ENCODE results near the gene TMEM161A.
"Not testable (repeated sequence)": the region's sequence is repeated elsewhere in the genome, so short reads cannot be mapped to it uniquely, and the experiment has no call there.

TMEM161A gene

DNA sequence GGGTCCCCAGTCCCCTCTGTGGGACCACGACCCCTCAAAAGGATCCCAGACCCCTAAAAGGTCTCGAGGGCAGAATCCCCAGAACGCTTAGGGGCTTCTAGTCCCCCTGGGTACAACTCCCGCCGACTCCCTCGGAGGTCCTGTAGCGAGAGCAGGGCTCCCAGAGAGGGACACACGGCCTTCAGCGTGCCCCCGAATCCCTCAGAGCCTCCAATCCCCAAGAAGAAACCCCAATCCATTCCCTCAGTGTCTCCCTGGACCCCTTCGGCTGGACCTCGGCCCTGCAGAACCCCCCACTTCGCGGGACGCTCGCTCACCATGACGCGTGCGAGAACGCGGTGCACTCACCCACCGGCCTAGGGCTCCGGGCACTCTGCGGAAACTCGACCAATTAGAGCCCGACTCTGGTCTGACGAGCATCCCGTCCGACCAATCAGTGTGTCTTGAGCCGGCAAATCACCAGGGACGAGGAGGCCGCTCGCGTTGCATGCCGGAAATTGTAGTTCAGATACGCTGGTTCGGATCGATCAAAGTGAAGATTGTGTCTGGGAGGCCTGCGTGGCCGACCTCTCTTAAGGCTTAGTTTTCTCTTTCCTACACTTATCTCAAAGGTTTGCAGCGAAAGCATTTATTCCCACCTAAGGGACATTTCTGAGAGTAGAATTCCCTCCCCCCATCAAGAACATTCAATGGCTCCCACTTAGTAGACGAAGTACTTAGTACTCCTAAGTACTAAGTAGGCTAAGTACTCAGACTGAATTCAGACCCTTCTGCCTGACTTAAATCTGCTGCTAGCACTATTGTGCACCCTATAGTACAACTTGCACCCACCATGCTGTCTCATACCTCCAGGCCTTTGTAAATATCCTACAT, at the start of gene TMEM161A:
TMEM161A (minus strand) TSS at position 370 of the 873 bp plus-strand sequence; CDS start at position 320, 50 bp downstream.
- DNase-seq = peak; percentile 83

- DNase-seq = no peak
Measured at GRCh38 chr19:19186742-19187141, 48.5 kb upstream of the TMEM161A start.

DNA sequence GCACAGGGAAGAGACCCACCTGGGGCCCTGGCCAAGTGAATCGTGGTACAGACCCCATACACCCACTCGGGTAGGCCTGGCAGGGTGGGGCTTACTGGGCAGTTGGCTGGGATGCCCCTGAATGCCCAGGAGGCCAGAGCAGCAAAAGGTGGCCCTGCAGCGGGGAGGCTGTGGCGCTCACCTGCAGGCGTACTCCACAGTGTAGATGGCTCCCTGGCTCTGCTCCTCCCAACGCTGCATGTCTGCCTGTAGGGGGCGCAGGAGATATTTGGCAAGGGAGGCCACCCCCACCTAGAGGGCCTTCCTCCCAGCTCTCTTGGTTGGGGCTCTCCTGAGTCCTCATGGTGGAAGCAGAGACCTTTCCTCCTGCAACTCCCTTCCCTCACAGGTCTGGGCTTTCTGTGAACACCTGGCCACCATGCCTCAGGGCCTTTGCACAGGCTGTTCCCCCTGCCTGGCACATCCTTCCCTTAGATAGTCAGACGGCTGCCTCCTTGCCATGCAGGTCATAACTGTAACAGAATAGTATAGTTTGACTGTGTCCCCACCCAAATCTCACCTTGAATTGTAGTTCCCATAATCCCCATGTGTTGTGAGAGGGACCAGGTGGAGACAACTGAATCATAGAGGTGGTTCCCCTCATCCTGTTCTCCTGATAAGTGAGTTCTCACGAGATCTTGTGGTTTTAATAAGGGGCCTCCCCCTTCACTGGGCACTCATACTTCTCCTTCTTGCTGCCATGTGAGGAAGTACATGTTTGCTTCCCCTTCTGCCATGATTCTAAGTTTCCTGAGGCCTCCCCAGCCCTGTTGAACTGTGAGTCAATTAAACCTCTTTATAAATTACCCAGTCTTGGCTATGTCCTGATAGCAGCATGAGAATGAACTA, 47.8 kb upstream of the TMEM161A start:
- DNase-seq = no peak

GRCh38 chr19:19181488-19181998, 43.3 kb upstream of the TMEM161A start:
- no peak for DNase-seq

GRCh38 chr19:19179548-19180441, 41.5 kb upstream of the TMEM161A start:
- DNase-seq = no peak

DNA sequence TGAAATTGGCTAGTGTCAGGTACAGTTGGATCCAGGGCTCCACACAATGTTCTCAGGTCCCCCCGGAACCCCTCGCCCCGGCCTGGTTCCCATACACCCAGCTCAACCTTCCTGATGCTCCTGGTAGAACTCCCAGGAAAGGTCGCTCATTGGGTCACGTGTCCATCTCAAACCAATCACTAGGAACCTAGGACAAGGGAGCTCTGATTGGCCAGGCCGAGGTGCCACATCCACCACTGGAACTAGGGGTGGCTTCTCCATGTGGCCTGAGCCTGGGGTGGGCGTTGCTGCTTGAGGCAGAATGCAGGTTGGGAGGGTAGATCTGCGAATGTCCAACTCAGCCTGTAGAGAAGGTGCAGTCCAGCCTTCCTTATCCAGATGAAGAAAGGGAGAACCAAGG, 38.7 kb upstream of the TMEM161A start:
- no peak for DNase-seq

- DNase-seq = not testable (repeated sequence)
Measured at GRCh38 chr19:19173243-19173642, 35.0 kb upstream of the TMEM161A start.

DNA sequence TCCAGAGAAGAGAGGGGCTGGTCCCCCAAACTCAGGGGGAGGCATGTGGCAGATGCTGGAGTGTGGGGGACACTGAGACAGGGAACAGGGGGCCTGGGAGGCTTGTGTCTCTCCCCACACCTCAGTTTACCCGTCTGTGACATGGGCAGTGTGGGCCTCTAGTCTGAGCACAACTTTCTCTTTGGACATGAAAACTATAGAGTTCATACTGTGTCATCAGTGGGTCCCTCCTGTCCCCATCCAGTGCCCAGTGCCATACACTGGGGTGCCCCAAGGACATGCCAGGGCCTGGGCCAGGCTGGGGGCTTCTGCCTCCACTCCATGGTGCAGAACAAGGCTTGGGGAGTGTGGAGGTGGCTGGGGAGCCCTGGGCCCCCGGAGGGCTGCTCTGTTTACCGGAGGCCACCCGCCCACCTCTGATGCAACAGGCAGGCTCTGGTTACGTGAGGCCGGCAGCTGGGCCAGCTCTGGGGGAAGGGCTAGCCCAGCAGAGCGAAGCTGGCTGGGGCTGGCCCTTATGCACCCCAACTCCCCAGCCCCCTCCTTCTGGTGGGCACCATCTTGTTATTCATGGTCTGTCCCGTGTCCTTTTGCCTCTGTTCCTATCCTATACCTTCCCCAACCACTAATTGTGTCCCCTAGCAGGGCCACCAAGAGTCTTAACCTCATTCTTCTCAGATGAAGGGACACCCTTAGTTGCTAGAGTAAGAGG, 33.7 kb upstream of the TMEM161A start:
- no peak for DNase-seq

DNA sequence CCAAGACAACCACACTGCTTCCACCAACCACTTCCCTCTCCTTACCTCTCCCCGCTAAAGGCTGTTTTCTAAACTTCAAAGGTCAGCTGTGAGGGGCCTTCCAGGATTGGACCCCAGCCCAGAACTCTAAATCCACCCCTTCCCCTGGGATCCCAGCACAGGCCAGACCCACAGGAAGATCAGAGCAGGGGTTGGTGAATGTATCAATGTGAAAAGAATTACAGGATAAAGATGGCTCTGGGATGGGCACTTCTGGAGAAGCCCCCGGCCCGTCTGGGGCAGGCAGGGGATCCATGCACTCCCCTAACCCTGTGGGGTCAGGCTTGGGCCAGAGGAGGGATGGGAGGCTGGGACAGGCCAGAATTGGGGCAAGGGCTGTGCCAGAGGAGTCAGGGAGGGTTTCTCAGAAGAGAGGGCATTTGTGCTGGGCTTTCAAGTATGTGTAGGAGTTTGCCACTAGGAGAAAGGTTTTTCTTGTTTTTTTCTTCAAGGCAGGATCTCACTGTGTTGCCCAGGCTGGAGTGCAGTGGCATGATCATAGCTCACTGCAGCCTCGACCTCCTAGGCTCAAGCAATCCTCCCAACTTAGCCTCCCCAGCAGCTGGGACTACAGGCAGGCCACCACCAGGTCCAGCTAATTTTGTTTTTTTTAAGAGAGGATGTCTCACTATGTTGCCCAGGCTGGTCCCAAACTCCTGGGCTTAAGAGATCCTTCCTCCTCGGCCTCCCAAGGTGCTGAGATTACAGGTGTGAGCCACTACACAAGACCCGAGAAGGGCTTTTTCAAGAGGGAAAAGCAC, 32.8 kb upstream of the TMEM161A start:
- no peak for DNase-seq

DNA sequence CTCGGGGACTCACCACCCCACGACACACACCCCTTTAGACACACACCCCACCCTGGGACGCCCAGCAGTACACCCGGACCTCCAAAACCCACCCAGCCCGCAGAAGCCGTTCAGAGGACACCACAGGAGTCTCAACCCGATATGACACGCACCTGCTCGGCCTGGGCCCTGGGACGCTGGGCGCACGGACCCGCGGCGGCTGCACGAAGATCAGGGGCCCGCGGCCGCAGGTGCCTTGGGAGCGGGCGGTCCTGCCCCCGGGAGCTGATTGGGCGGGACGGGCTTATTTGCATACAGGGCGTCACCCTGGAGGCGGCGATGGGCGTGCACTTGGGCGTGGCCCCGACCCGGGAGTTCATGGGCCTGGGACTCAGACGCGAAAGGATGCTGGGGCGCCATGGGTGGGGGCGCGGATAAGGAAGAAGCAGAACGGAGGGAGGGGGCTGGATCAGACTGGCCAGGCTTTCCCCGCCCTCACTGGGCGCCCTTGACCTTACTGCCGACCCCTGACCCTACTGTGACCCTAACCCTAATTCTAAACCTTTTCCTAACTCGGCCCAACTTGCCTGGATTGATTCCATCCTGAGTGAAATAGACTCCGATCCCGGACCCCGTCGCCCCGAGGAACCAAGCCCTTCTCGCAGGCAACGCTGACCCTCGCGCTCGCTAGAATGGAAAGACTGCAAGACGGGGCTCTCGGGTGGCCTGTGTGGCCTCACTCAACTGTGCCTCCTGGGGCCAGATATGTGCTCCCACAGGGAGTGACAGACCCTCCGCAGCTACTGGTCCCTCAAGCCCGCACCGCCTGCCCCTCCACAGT, 32.0 kb upstream of the TMEM161A start, which contains the start of gene MEF2B:
MEF2B (minus strand) TSS at position 211 of the 820 bp plus-strand sequence. CDS start 19,528 bp downstream, outside the sequence.
- DNase-seq = peak; percentile 71

DNA sequence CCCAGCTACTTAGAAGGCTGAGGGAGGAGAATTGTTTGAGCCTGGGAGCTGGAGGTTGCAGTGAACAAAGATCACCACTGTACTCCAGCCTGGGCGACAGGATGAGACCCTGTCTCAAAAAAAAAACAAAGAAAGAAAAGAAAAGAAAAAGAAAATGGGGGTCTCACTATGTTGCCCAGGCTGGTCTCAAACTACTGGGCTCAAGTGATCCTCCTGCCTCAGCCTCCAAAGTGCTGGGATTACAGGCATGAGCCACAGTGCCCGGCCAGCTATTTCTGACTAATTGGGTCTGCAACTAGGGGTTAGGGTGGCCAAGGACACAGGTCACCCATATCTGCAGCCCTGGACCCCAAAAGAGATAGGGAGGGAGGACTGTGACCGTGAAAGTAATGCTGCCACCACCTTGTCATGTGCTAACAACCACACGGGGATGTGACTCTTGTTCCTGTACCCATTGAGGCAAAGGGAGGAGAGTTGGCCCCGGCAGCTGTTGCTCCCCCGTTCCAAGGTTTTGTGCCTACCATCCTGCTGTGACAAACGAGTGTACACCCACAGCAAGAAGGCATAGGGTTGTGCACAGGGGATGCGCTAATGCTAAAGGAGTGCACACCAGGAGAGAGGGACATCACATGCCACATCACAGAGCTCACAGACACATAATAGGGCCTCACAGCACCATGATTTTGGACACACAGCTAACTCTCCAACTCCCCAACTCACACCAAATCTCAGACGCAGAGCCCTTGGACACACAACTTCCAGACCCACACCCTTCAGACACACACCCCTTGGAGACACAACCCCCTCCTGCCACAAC, 31.2 kb upstream of the TMEM161A start:
- no peak for DNase-seq

DNA sequence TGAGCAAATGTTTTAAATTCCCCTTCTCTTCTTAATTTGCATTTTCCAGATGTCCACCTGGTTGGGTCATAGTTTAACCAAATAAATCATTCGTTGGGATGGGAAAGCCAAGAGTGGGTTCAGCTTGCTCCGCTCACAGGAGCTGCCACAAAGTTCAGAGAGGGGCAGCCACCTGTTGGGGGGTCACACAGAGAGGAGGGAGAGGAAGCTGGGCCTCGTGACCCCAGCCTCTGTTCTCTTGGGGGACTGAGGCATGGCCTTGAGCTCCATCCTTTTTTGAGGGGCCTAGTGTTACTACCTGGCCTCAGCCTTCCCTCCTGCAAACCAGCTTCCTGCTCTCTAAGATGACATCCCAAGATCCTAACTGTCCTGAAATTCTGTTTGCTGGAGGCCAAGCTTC, 29.3 kb upstream of the TMEM161A start:
- no peak for DNase-seq

- DNase-seq = no peak
Measured at GRCh38 chr19:19165396-19165795, 27.1 kb upstream of the TMEM161A start.

- DNase-seq = no peak
Measured at GRCh38 chr19:19162495-19162894, 24.2 kb upstream of the TMEM161A start.

GRCh38 chr19:19160461-19161035, 22.3 kb upstream of the TMEM161A start:
- no peak for DNase-seq

GRCh38 chr19:19159534-19159933, 21.3 kb upstream of the TMEM161A start:
- DNase-seq = no peak

GRCh38 chr19:19157808-19158207, 19.5 kb upstream of the TMEM161A start:
- DNase-seq = no peak

DNA sequence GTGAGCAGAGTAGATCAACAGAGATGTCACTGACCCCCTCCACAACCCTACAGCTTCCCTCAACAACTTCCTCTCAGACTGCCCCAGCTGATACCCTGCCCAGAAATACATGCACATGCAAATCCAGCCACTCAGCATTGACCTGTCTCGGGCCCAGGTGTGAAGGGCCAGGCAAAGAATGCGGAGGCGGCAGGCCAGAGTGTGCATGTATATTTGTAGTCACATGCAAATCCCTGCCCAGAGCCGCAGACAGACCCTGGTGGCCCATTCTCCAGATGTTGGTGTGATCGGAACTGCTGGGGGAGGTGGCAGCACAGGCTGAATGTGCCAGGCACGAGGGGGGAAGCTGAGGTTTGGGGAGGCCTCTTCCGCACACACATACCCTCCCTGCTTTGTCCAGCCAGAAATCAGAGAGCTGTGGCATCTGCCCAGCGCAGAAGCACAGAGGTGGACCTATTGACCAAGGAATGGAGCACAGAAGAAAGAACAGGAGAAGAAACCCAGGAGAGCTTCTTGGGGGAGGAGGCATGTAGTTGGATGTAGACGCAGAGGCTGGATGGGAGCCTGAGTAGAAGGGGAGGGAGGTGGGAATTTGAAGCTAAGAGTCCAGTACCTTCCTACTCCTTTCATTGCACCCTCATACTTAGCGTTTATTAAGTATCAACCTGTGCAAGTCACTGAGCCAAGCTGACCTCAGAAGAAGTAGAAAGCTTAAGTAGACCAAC, 17.4 kb upstream of the TMEM161A start:
- no peak for DNase-seq
